RWPE2 (cell line): Measurements from ENCODE around the gene LRRC42.

Experiments used
- ATAC-seq: fragments of 200-7000 bp; cut with Tn5 transposase; 3 replicates; pipeline ENCODE4 v1.9.1; 2021; ENCODE audit warnings: low read depth
- DNase-seq: peaks from one replicate; pipeline ENCODE4 v3.0.0-alpha.2; 2020; ENCODE audit warnings: low spot score
- H3K27ac ChIP-seq: fragments of 450-650 bp; 2 replicates; pipeline ENCODE4 v1.5.1; 2017; ENCODE audit warnings: mild to moderate bottlenecking; ENCODE audit not compliant: poor library complexity, severe bottlenecking
- H3K27me3 ChIP-seq: fragments of 250-450 bp; sonication (Bioruptor Pico); 2 replicates; pipeline ENCODE4 v1.5.1; 2021; ENCODE audit warnings: mild to moderate bottlenecking, moderate library complexity; ENCODE audit not compliant: insufficient read depth, poor library complexity, severe bottlenecking
- H3K36me3 ChIP-seq: fragments of 250-450 bp; sonication (Bioruptor Pico); 2 replicates; pipeline ENCODE4 v1.5.1; 2020; ENCODE audit warnings: low read depth, mild to moderate bottlenecking, moderate library complexity
- H3K4me1 ChIP-seq: fragments of 250-450 bp; sonication (Bioruptor Pico); 2 replicates; pipeline ENCODE4 v1.5.1; 2021; ENCODE audit warnings: mild to moderate bottlenecking, moderate library complexity; ENCODE audit not compliant: insufficient read depth, poor library complexity, severe bottlenecking
- H3K4me3 ChIP-seq: fragments of 250-450 bp; sonication (Bioruptor Pico); 2 replicates; pipeline ENCODE4 v1.5.1; 2021; ENCODE audit warnings: mild to moderate bottlenecking, moderate library complexity; ENCODE audit not compliant: severe bottlenecking
- H3K9me3 ChIP-seq: fragments of 250-450 bp; sonication (Bioruptor Pico); 2 replicates; pipeline ENCODE4 v1.5.1; 2021; ENCODE audit warnings: mild to moderate bottlenecking, moderate library complexity; ENCODE audit not compliant: severe bottlenecking
- CTCF ChIP-seq: fragments of 450-650 bp; IDR thresholded peaks from one replicate; pipeline ENCODE4 v1.5.1; 2017; ENCODE audit warnings: mild to moderate bottlenecking, moderate library complexity; ENCODE audit not compliant: poor library complexity, severe bottlenecking

Gene LRRC42

GRCh38 chr1:53930932-53931331, 15.2 kb upstream of the LRRC42 start:
- H3K4me3 ChIP-seq: no peak overlapping the region
- no peaks in the 10 kb centered on the region for H3K4me1 ChIP-seq
- no peak overlapping the region for H3K27ac ChIP-seq
- ATAC-seq (no peak), DNase-seq (no peak)
- TF ChIP-seq CTCF: no peak
- H3K9me3 ChIP-seq: peaks cover 9% of the 10 kb centered on the region
- H3K36me3 ChIP-seq: peaks cover 59% of the 10 kb centered on the region
- no peaks in the 10 kb centered on the region for H3K27me3 ChIP-seq

GRCh38 chr1:53931523-53931922, 14.6 kb upstream of the LRRC42 start:
- no peak for TF ChIP-seq CTCF
- peaks cover 9% of the 10 kb centered on the region for H3K9me3 ChIP-seq
- H3K4me3 ChIP-seq: no peak overlapping the region
- DNase-seq (no peak), ATAC-seq (no peak)
- no peaks in the 10 kb centered on the region for H3K4me1 ChIP-seq
- H3K36me3 ChIP-seq: peaks cover 60% of the 10 kb centered on the region
- no peaks in the 10 kb centered on the region for H3K27me3 ChIP-seq
- no peak overlapping the region for H3K27ac ChIP-seq

GRCh38 chr1:53934170-53934765, 11.9 kb upstream of the LRRC42 start:
- Histone ChIP-seq H3K36me3 (peaks cover 55% of the 10 kb centered on the region), H3K4me3 (no peak overlapping the region), H3K27me3 (no peaks in the 10 kb centered on the region), H3K9me3 (peaks cover 9% of the 10 kb centered on the region), H3K27ac (no peak overlapping the region), H3K4me1 (peaks cover 4% of the 10 kb centered on the region)
- TF ChIP-seq CTCF: no peak
- DNase-seq (no peak), ATAC-seq (no peak)

- H3K9me3 ChIP-seq: peaks cover 9% of the 10 kb centered on the region
- DNase-seq (no peak), ATAC-seq (no peak)
- no peaks in the 10 kb centered on the region for H3K27me3 ChIP-seq
- peaks cover 41% of the 10 kb centered on the region for H3K36me3 ChIP-seq
- H3K4me1 ChIP-seq: peaks cover 4% of the 10 kb centered on the region
- TF ChIP-seq CTCF: no peak
- H3K27ac ChIP-seq: no peak overlapping the region
- H3K4me3 ChIP-seq: no peak overlapping the region
Observed at GRCh38 chr1:53936430-53936829, 9.7 kb upstream of the LRRC42 start.

- H3K27ac ChIP-seq: no peak overlapping the region
- peaks cover 9% of the 10 kb centered on the region for H3K9me3 ChIP-seq
- peak; percentile 51; the same call in 1 of the 3 replicates for ATAC-seq
- peaks cover 43% of the 10 kb centered on the region for H3K36me3 ChIP-seq
- DNase-seq: no peak
- H3K4me1 ChIP-seq: peaks cover 4% of the 10 kb centered on the region
- no peaks in the 10 kb centered on the region for H3K27me3 ChIP-seq
- H3K4me3 ChIP-seq: no peak overlapping the region
- TF ChIP-seq CTCF: no peak
Observed at GRCh38 chr1:53938136-53938830, 7.9 kb upstream of the LRRC42 start.
